ENCODE measurements around the gene EFCAB8.

The EFCAB8 gene

GRCh38 chr20:32858701-32859372 is at the start of gene EFCAB8:
Gene EFCAB8 (plus strand): TSS chr20:32858923. CDS start chr20:32863793, 4,870 bp downstream.
- Mint-ChIP-seq H3K9me3 (ENCODE audit: low read depth) (no peaks in the 10 kb centered on the region), H3K27me3 (no peaks in the 10 kb centered on the region), H3K4me1 (ENCODE audit: low read depth) (peaks cover 19% of the 10 kb centered on the region), H3K27ac (peak within 1 kb of the TSS; percentile 70), H3K36me3 (peaks cover 5% of the 10 kb centered on the region), H3K4me3 (no peak within 1 kb of the TSS)

GRCh38 chr20:32809907-32810306 is 48.8 kb upstream of the EFCAB8 start:
- no peaks in the 10 kb centered on the region for H3K4me1 Mint-ChIP-seq (ENCODE audit: low read depth)
- peaks cover 2% of the 10 kb centered on the region for H3K36me3 Mint-ChIP-seq
- H3K4me3 Mint-ChIP-seq: no peak overlapping the region
- no peaks in the 10 kb centered on the region for H3K9me3 Mint-ChIP-seq (ENCODE audit: low read depth)
- no peaks in the 10 kb centered on the region for H3K27me3 Mint-ChIP-seq
- no peak overlapping the region for H3K27ac Mint-ChIP-seq

GRCh38 chr20:32810941-32811340 is 47.8 kb upstream of the EFCAB8 start:
- Mint-ChIP-seq H3K27ac (no peak overlapping the region), H3K27me3 (no peaks in the 10 kb centered on the region), H3K9me3 (ENCODE audit: low read depth) (no peaks in the 10 kb centered on the region), H3K36me3 (no peaks in the 10 kb centered on the region), H3K4me3 (no peak overlapping the region), H3K4me1 (ENCODE audit: low read depth) (no peaks in the 10 kb centered on the region)

GRCh38 chr20:32811886-32812285 is 46.8 kb upstream of the EFCAB8 start:
- no peaks in the 10 kb centered on the region for H3K4me1 Mint-ChIP-seq (ENCODE audit: low read depth)
- no peaks in the 10 kb centered on the region for H3K27me3 Mint-ChIP-seq
- no peak overlapping the region for H3K27ac Mint-ChIP-seq
- no peaks in the 10 kb centered on the region for H3K36me3 Mint-ChIP-seq
- H3K9me3 Mint-ChIP-seq (ENCODE audit: low read depth): no peaks in the 10 kb centered on the region
- no peak overlapping the region for H3K4me3 Mint-ChIP-seq

GRCh38 chr20:32819992-32820697 is 38.6 kb upstream of the EFCAB8 start:
- Mint-ChIP-seq H3K4me3 (peak overlapping the region; percentile 94), H3K9me3 (ENCODE audit: low read depth) (no peaks in the 10 kb centered on the region), H3K27me3 (no peaks in the 10 kb centered on the region), H3K36me3 (peaks cover 2% of the 10 kb centered on the region), H3K4me1 (ENCODE audit: low read depth) (peaks cover 46% of the 10 kb centered on the region), H3K27ac (peak overlapping the region; percentile 91)

GRCh38 chr20:32820698-32821377 is 37.9 kb upstream of the EFCAB8 start:
- peaks cover 2% of the 10 kb centered on the region for H3K36me3 Mint-ChIP-seq
- no peaks in the 10 kb centered on the region for H3K27me3 Mint-ChIP-seq
- H3K9me3 Mint-ChIP-seq (ENCODE audit: low read depth): no peaks in the 10 kb centered on the region
- peak overlapping the region; percentile 94 for H3K4me3 Mint-ChIP-seq
- H3K27ac Mint-ChIP-seq: peak overlapping the region; percentile 91
- peaks cover 50% of the 10 kb centered on the region for H3K4me1 Mint-ChIP-seq (ENCODE audit: low read depth)

GRCh38 chr20:32822225-32822624 is 36.5 kb upstream of the EFCAB8 start:
- H3K27ac Mint-ChIP-seq: peak overlapping the region; percentile 91
- H3K36me3 Mint-ChIP-seq: peaks cover 4% of the 10 kb centered on the region
- no peaks in the 10 kb centered on the region for H3K27me3 Mint-ChIP-seq
- peak overlapping the region; percentile 94 for H3K4me3 Mint-ChIP-seq
- H3K9me3 Mint-ChIP-seq (ENCODE audit: low read depth): no peaks in the 10 kb centered on the region
- H3K4me1 Mint-ChIP-seq (ENCODE audit: low read depth): peaks cover 54% of the 10 kb centered on the region

- Mint-ChIP-seq H3K27ac (peak overlapping the region; percentile 31), H3K9me3 (ENCODE audit: low read depth) (no peaks in the 10 kb centered on the region), H3K4me1 (ENCODE audit: low read depth) (peaks cover 62% of the 10 kb centered on the region), H3K36me3 (peaks cover 7% of the 10 kb centered on the region), H3K27me3 (no peaks in the 10 kb centered on the region), H3K4me3 (peak overlapping the region; percentile 94)
Measured at GRCh38 chr20:32823078-32823477, 35.6 kb upstream of the EFCAB8 start.

- Mint-ChIP-seq H3K36me3 (peaks cover 9% of the 10 kb centered on the region), H3K4me3 (peak overlapping the region; percentile 94), H3K27ac (peak overlapping the region; percentile 81), H3K27me3 (no peaks in the 10 kb centered on the region), H3K4me1 (ENCODE audit: low read depth) (peaks cover 66% of the 10 kb centered on the region), H3K9me3 (ENCODE audit: low read depth) (no peaks in the 10 kb centered on the region)
Measured at GRCh38 chr20:32823737-32824588, 34.8 kb upstream of the EFCAB8 start.

GRCh38 chr20:32828029-32828680 is 30.6 kb upstream of the EFCAB8 start:
- Mint-ChIP-seq H3K36me3 (peaks cover 15% of the 10 kb centered on the region), H3K9me3 (ENCODE audit: low read depth) (no peaks in the 10 kb centered on the region), H3K27me3 (no peaks in the 10 kb centered on the region), H3K4me3 (no peak overlapping the region), H3K27ac (peak overlapping the region; percentile 81), H3K4me1 (ENCODE audit: low read depth) (peaks cover 75% of the 10 kb centered on the region)

- H3K27ac Mint-ChIP-seq: peak overlapping the region; percentile 80
- peaks cover 71% of the 10 kb centered on the region for H3K4me1 Mint-ChIP-seq (ENCODE audit: low read depth)
Measured at GRCh38 chr20:32829311-32830005, 29.3 kb upstream of the EFCAB8 start.

GRCh38 chr20:32830437-32830836 is 28.3 kb upstream of the EFCAB8 start:
- Mint-ChIP-seq H3K27me3 (no peaks in the 10 kb centered on the region), H3K9me3 (ENCODE audit: low read depth) (no peaks in the 10 kb centered on the region), H3K4me3 (peak overlapping the region; percentile 9), H3K36me3 (peaks cover 13% of the 10 kb centered on the region), H3K27ac (peak overlapping the region; percentile 80), H3K4me1 (ENCODE audit: low read depth) (peaks cover 66% of the 10 kb centered on the region)

More at GRCh38 chr20:32829311-32830005, 29.3 kb upstream of the EFCAB8 start:
- Mint-ChIP-seq H3K4me3 (no peak overlapping the region), H3K27me3 (no peaks in the 10 kb centered on the region), H3K36me3 (peaks cover 13% of the 10 kb centered on the region), H3K9me3 (ENCODE audit: low read depth) (no peaks in the 10 kb centered on the region)

- peak overlapping the region; percentile 73 for H3K27ac Mint-ChIP-seq
- no peaks in the 10 kb centered on the region for H3K9me3 Mint-ChIP-seq (ENCODE audit: low read depth)
- no peaks in the 10 kb centered on the region for H3K27me3 Mint-ChIP-seq
- H3K4me1 Mint-ChIP-seq (ENCODE audit: low read depth): peaks cover 73% of the 10 kb centered on the region
- H3K4me3 Mint-ChIP-seq: peak overlapping the region; percentile 66
- peaks cover 11% of the 10 kb centered on the region for H3K36me3 Mint-ChIP-seq
Measured at GRCh38 chr20:32831982-32832381, 26.7 kb upstream of the EFCAB8 start.
